NCI-H82 (cell line): ENCODE results near the gene IGSF9.

ENCODE experiments used
- DNase-seq: peaks from one replicate; lab custom pipeline; 2025; lab: John Stamatoyannopoulos, UW

The IGSF9 gene

DNA sequence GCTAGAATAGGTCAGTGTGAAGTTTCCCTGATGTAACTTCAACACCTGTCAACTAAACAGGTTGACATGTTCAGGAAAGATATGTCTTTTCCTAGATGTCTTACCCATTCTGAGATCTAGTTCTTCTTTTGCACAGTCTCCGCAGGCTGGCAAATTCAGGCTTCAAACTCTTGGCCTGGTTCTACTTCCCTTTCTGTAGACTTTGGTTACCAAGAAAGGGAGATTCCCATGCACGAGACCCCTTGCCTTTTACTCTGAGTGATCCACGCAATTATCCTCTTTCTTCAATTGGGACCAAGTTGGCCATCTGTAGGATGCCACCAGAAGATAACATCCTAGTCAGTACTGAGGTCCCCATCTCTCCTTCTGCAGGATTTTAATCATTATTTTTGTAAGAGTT, 47.5 kb downstream of the IGSF9 start:
- no peak for DNase-seq

DNA sequence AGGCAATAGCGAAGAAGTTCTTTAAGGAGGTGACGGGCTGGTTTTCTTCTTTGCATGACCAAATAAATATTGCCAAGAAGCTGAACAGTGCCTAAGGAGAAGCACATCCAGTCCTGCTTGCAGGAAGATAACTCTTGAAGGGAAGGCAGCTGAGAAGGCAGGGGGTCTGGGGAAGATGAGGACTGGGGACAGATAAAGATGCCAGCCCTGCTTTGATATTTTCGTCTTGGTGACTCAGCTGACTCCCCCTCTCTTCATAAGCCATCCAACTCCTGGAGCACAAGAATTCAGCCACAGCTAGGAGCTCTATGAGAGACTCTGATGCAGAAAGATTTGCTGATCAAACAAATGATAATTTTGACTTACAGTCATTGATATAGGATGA, 48.9 kb downstream of the IGSF9 start:
- DNase-seq: no peak

DNA sequence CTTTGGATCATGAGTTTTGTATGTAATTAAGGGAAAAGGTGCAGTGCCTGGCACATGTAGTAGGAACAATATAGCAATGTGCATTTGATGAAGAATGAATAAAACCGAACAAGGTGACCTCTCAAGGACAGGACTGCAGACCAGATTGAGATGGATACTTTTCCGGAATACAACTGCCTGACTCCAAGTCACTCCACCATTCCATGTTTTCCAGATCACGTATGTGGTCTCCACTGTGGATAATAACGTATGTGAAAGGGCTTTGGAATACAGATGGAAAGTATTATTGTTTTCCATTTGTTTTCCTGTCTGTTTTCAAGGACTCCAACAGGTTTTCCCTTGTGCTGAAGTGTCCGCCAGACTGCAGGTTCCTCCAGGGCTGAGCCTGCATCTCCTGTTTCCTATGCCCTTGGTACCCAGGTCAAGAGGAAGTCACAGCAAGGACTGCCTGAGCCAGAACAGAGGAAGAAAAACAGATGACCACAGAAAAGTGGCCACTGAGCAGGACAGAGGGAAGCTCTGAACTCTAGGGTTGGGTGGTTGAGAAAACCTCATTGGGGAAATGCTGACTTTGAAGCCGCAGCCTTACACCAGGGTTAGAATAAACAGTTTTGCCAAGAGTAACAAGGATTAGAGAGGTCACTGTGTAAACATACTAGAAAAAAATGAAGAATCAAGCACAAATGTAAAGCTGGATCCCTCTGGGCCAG, 49.4 kb downstream of the IGSF9 start:
- no peak for DNase-seq

DNA sequence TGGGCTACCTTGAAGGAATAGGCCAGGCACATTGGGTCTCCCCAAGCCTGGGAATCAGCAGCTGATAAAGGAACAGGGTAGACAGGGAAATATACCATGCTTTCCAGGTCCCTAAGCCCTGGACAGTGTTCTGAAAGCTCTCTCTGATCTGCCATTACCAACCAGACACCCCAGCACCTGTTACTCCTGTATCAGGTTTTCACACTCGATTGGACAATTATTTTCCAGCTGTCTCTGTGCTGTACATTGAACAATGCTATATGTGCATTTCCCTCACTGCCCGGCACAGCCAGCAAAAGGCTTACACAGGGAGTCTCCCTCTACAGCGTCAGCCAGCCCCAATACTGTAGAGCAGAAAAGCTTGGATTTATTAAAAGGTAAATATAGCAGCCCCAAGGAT, 50.1 kb downstream of the IGSF9 start:
- no peak for DNase-seq

DNA sequence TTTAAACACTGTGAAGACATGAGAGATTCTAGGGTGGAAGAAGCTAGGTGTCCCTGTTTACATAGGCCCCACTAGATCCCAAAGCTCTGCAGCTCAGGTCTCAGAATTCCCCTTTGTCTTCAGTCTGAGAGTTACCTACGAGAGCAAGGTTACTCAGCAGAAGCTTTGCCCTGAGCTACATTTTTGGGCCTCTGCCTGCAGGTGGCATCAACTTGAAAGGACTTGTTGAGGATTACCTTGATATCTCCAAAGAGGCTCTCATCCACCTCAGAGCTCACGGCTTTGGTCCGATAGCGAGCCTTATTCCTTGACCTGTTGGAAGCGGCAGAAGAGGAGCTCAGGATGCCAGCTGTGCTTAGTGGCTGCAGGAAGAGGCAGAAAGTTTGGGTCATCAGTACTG, 52.5 kb downstream of the IGSF9 start:
- DNase-seq: peak; percentile 14

DNA sequence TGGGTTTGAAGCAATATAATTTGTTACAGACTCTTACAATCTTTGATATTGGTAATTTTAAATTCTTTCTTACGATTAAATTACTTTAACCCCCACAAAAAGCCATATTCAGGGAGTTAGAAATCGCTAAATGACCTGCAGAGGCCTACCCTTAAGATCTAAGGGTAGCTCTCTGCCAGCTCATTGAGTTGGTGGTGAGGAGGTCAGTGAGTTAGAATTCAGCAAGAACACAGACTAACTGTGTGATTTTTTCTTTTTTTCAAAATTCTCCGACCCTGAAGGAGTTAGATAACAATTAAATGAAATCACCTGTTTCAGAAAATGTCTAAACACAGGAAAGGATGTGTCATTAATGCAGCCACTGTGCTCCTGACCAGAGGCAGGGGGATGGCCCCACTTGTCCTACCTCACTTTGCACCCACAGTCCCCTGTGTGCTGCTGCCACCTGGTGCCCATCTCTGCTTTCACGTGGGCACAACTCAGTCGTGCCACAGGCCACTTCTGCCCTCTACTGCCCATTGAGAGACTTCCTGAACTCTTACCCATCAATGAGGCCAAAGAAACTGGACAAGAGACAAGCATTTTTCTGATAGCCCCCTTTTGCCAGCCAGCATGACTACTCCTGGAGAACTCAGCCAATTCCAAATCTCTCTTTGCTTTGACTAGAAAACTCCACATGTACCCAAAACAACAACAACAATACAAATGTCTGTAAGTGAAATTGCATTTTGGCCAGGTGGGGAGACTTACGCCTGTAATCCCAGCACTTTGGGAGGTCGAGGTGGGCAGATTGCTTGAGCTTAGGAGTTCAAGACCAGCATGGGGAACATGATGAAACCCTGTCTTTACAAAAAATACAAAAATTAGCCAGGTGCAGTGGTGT, 53.9 kb downstream of the IGSF9 start:
- peak; percentile 92 for DNase-seq

DNA sequence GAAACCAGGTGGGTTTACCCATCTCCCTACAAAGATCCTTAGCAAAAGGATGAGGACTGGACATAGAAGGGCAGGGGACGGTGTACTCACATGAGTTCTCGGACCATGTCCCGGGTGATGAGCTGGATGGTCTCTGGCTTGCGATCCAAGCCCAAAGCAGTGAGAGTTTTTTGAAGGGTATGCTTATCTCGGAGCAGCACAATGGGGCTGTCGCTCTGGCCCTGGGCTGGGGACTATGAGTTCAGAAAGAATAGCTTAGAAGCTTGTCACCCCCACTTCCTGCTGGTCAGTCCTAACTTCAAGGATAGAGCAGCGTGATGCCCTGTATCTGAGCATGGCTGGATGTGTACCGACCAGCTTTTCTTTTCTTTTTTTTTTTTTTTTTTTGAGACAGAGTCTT, 55.0 kb downstream of the IGSF9 start:
- no peak for DNase-seq

DNA sequence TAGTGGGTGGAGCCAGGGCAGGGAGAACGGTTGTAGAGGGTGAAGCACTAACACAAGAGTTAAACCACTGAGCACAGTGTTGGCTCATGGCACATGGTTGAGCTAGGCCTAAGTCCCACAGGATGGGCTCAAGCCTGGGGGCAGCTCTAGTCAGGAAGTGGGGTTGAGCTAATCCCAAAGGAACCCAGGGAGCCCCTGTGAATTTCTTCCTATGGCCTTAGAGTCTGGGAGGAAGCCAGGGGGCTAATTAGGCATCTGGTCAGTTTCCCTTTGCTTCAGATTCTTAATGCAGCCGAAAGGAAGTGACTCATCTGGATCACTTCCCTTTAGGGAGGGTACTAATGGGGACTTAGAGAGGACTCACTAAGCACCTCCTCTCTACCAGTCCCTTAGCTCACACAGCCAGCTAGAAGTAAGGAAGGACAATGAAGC, 55.6 kb downstream of the IGSF9 start:
- DNase-seq: peak; percentile 45

DNA sequence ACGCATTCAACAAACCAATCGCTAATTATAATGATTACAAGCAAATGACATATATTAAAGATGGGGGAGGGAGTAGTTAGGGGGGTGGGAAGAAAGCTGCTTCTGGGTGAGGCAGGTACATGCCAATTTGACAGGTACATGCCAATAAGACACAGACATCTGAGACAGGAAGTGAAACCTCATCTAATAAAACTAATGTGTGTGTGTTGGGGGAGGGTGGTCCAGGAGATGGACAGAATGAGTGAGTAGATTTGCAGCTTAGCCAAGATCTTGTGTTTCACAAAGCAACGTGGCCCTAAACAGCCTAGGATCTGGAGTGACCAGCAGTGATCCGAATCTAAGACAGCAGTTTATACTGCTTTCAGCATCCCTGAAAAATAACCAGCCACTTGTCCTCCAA, 56.2 kb downstream of the IGSF9 start:
- DNase-seq: no peak

DNA sequence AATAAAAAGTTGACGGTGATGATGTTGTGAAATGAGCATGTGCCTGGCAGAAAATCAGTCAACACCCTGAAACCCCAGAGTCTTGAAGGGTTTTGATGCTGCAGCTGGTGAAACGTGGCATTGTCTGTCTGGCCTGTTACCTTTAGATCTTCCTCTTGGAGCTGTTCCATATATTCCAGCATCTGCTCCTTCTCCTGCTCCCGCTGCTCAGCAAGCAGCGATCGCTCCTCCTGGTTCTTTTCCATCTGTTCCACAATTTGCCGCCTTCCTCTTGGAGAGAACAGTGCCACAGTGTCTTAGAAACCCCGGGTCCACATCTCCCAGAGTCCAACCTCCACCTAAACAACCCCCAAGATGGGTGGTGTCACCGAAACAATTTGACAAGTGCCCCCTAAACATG, 61.1 kb downstream of the IGSF9 start:
- no peak for DNase-seq

DNA sequence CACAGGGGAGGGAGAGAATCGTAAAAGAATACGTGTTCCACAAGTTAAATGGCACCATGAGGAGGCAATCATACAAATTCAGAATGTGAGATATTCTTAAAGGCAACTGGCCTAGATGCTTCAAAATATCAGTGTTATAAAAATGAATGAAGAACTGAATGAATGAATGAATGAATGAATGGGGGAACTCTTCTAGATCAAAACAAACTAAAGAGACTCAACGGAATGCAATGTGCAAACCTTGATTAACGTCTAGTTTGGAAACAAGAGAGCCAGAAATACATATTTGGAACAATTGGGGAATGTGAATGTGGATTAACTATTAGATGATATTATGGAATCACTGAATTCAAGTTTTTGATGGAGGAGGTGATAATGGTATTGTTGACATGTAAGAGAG, 62.3 kb downstream of the IGSF9 start:
- DNase-seq: no peak

DNA sequence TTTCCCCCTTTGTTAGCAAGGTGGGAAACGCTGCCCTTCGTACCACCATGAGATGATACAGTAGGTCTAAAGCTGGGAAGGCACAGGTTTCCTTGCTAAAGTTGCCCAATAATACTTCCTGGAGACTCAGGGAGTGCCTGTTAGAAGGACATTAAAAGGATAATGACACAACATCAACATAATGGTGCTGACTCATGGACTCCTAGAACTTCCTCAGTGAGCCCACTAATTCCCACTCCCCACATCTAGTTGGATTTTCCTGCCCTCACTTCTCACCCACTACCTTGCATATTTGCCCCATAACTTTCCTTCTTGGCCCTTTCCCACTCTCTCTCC, 62.9 kb downstream of the IGSF9 start:
- peak; percentile 20 for DNase-seq

DNA sequence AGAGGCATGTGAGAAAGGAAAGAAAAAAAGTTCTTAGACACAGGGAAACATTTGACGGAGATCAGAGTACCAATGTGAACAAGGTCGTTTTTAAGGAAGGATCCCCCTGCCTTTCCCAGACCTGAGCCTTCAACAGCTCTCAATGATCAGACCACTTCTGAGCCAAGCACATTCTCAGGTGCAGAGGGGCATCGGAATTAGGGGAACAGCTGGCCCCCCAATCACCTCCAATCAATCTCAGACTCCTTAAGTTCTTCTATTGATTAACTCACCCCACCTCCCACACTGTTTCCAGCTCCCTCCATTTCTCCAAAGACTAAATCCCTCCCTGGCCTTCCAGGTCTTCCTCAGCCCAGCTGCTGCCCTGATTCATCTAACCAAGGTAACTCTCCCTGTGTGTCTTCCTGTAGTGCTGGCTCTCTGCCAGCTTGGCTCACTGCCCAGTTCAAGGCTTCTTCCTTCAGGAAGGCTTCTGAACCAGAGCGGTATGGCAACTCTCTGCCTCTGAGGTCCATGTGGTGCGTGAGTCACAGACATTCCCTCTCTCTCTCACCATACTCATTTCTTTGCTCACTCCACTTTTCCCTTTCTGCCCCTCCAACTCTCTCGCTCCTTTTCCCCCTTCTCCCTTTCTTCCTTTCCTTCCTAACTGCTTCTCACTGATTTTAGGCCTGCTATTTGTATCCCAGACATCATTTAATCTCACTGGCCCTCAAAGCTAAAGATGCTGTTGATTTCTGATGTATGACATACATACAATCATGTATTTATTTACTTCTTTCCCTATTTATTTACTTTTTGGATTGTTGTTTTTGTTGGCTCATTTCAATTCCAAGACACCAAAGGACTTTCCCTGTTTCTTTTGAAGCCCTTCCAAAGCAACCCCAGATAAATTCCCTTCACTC, 63.5 kb downstream of the IGSF9 start:
- peak; percentile 99 for DNase-seq

DNA sequence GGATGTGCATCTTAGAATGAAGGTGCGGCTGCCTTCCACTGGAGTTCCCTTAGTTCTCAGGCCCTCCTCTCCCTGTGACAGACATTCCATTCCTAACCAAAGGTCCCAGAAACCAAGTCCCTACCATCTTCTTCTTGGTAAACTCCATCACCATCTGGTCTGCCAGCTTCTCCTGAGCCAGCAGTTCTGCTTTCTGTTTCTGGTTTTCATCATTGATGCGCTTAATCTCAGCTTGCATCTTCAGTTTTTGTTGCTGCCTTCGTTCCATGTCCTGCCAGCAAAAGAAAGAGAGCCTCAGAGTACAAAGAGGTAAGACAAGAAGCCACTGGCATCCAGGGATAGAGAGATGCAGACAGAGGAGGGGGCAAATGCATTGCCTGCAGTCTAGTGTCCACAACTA, 65.0 kb downstream of the IGSF9 start:
- no peak for DNase-seq

DNA sequence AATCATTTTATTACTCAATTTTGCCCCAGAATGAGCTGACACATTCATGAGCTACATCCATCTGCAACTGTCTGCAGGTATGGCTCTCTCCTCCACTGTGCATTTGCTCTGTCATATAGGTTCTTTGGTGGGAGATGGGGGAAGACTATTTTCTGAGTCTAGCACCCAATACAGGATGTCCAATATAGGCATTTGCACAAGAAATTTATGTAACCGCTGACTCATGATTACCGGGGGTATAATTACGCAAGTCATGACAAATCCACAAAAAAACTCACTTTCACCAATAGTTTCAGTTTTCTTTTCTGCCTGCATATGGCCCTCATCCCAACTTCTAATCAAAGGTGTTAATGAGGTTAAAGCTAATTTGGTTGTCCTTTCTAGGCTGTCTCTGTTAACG, 65.4 kb downstream of the IGSF9 start:
- DNase-seq: no peak

DNA sequence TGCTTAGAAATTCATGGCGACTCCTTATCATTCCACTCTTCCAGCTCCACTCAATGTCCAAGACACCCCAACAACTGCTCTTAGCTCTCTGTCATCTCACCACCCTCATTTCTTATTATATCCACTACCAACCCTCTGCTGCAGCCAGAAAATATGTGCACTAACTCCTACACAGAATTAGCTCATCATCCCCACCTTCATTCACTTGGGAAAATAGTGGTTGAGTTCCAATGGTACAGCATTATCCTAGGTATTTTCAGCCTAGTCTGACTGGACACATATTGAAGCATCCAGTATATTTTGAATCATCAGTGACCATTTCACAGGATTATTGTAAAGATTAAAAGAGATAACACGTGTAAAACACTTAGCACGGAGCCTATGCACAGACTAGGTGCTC, 66.3 kb downstream of the IGSF9 start:
- no peak for DNase-seq

DNA sequence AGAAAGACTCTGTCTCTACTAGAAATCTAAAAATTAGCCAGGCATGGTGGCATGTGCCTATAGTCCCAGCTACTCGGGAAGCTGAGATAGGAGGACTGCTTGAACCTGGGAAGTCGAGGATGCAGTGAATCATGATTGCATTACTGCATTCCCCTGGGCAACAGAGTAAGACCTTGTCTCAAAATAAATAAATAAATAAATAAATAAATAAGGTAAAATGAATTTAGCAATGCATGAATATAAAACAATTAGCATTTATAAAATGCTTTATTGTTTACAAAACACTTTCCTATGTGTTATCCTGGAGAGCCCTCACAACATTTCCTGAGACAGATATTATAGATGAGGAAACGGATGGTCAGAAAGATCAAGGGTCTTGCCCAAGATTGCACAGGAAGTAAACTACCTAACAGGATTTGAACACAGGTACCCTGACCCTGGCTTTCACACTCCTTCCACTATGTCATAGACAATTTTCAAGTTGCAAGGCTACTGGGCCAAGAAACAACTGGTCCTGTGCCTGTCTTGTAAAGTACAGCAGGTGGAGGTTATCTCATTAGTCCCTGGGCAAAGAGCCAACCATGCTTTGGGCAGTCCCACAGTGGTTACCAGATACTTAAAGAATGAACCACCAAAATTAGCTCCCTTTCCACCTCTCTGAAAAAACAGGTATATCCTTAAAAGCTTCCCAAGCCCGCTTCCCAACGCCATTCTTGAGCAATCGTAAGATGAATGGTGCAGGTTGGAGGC, 67.5 kb downstream of the IGSF9 start:
- DNase-seq: peak; percentile 90
